GM12801 (cell line): ENCODE results near the gene C4BPA.

Experiments used
- TF ChIP-seq, protein P1 (sequence below): IDR thresholded peaks from one replicate; pipeline ENCODE4 v1.5.1; 2011; ENCODE audit warnings: control low read depth; ENCODE audit not compliant: insufficient read length; ENCODE audit errors: extremely low read depth

Gene C4BPA

DNA sequence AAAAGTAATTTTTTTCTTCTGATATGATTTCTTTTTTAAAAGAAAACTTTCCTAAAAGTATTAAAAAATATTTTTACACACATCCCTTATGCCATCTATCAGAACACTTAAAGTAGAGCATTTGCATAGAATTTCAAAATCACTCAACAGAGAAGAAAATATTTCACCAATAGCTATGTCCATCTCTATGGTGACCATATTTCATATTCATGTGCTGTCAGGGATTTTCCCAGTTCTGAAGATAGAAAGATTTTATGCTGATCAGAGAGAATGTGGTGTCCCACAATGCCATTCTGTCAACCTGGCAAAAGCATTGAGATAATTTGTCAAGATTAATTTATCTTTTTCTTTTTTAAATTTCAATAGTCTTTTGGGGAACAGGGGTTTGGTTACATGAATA, 87.0 kb downstream of the C4BPA start:
- TF ChIP-seq, protein P1, sequence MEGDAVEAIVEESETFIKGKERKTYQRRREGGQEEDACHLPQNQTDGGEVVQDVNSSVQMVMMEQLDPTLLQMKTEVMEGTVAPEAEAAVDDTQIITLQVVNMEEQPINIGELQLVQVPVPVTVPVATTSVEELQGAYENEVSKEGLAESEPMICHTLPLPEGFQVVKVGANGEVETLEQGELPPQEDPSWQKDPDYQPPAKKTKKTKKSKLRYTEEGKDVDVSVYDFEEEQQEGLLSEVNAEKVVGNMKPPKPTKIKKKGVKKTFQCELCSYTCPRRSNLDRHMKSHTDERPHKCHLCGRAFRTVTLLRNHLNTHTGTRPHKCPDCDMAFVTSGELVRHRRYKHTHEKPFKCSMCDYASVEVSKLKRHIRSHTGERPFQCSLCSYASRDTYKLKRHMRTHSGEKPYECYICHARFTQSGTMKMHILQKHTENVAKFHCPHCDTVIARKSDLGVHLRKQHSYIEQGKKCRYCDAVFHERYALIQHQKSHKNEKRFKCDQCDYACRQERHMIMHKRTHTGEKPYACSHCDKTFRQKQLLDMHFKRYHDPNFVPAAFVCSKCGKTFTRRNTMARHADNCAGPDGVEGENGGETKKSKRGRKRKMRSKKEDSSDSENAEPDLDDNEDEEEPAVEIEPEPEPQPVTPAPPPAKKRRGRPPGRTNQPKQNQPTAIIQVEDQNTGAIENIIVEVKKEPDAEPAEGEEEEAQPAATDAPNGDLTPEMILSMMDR = no peak

DNA sequence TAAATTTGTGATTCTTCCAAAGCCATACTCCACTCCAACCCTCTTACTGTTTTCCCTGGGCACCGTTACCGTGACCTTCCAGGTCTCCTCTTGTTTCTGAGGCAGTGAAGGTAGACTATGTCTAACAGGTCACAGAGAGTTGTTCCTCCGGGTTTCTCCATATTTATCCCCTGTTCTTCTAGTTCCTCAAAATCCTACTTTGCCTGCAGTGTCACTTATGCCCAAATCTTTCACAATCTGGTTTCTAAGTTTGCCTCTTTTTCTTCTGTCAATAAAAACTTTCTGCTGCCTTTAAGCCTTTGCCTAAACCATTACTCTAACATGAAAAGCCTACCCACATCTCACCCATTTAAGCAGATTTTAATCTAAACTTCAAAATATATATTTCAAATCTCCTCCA, 87.7 kb downstream of the C4BPA start:
- TF ChIP-seq, protein P1 = no peak

DNA sequence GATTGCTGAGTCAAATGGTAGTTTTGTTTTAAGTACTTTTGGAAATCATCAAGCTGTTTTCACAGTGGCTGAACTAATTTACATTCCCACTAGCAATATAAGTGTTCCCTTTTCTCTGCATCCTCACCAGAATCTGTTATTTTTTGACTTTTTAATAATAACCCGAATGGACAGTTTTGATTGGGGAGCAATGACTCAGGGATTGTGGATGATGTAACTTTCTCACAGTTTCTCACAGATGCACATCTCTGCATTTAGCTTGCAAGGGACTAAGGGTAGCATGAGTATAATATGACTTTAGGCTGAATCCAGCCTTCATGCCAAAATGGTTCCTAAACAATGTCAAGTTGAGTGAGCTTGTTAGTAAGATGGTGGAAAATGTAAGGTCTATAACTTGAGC, 90.2 kb downstream of the C4BPA start:
- TF ChIP-seq, protein P1 = no peak
